GM20000 (cell line): ENCODE results near the gene KRT6C.

Experiments used
- DNase-seq: peaks from one replicate; pipeline ENCODE4 v3.0.0; 2012; ENCODE audit warnings: low spot score
- TF ChIP-seq, protein P1 (sequence below): IDR thresholded peaks from 2 replicates; pipeline ENCODE4 v1.5.1; 2012; ENCODE audit warnings: mild to moderate bottlenecking, control low read depth; ENCODE audit errors: extremely low read depth, missing control alignments

The KRT6C gene

DNA sequence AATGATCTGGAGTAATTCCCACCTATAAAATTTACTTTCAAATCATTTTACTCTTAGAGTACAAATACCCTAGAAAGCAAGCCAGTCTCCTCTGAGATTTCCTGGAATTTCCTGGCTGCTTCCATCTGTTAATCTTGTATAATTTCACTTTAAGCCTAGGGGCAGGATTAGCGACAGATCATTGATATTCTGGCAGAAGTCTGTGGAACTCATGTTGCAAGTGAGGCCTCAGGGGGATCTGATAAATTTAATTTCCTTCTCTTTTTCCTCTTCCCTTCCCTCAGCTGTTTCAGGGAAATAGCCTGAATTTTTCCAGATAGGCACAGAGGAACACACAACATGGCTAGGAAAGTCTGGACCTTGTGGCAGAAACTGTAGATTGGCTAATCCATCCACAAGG is 25.3 kb upstream of the KRT6C start:
- DNase-seq: no peak
- TF ChIP-seq, protein P1, sequence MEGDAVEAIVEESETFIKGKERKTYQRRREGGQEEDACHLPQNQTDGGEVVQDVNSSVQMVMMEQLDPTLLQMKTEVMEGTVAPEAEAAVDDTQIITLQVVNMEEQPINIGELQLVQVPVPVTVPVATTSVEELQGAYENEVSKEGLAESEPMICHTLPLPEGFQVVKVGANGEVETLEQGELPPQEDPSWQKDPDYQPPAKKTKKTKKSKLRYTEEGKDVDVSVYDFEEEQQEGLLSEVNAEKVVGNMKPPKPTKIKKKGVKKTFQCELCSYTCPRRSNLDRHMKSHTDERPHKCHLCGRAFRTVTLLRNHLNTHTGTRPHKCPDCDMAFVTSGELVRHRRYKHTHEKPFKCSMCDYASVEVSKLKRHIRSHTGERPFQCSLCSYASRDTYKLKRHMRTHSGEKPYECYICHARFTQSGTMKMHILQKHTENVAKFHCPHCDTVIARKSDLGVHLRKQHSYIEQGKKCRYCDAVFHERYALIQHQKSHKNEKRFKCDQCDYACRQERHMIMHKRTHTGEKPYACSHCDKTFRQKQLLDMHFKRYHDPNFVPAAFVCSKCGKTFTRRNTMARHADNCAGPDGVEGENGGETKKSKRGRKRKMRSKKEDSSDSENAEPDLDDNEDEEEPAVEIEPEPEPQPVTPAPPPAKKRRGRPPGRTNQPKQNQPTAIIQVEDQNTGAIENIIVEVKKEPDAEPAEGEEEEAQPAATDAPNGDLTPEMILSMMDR: no peak

DNA sequence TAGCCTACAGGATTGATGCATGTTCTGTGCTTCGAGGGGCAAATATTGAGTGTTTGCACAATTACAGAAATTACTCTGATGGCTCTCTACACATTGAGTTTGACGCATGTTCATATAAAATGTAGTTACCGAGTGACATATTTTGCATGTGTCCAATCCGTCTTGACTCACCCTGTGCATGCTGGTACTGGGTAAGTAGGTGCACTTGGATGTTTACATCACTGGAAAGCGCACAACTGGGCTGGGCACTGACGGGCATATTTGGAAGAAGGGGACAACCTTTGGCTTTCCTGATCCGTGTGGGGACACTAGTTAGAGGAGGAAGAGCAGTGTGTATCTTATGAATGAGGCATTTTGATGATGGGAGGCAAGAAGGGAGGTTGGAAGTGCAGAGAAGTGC is 24.4 kb upstream of the KRT6C start:
- TF ChIP-seq, protein P1: no peak
- no peak for DNase-seq

DNA sequence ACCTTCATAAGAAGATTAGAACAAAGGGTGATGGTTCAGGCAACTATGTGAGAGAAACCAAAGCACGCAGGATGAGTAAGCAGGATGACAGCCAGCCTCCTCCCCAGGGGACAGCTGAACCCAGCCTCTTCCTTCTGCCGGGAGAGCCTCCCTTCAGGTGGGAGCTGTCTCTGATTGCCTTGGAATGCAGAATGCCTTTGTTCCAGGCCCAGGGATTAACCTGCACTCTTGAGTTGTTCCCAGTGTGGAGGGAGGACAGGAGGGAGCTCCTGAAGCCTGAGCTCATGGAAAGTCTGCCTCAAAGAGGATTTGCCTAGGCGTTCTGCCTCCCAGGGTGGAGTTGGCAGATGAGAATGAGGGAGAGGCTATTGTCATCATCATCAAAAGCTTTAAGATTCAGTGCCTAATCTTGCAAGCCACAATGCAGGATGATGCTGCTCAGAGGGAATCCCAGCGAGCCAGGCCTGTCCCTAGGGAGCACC is 23.0 kb upstream of the KRT6C start:
- TF ChIP-seq, protein P1: no peak
- DNase-seq: no peak

DNA sequence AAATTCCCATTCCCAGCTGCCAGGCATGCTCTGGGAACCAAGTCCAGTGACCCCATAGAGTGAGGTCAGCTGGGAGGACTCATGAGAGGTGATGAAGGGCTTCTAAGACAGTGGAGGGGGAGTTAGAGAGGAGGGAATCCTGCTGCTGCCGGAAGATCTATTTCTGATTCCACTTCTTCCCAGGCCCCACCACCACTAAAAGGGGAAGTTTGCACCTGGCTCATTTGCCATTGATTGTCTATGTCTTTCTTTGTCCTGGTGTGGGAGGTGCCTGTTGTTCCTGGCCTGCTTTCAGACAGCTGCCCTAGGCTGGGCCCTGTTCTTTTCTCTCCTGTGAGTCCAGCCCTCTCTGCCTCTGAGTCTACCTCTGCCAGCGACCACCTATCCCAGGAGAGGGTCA is 22.4 kb upstream of the KRT6C start:
- TF ChIP-seq, protein P1: no peak
- no peak for DNase-seq

DNA sequence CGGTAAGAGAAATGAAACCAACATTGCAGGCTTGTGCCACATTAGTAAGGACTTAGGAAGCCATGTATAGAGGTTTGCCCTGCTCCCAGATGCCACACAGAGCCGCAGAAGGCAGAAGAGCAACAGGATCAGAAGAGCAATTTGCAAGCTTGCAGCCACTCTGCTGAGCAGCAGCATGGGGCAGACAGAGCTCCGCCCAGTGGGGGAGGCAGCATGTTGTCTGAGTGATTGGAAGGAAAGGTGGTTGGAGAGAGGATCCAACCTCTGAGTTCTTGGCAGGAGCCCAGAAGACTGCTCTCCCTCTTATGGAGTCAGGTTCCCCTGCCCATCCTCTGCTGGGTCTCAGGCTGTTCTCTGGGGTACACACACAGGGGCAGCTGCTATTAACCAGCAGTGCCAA is 21.8 kb upstream of the KRT6C start:
- TF ChIP-seq, protein P1: no peak
- DNase-seq: no peak

DNA sequence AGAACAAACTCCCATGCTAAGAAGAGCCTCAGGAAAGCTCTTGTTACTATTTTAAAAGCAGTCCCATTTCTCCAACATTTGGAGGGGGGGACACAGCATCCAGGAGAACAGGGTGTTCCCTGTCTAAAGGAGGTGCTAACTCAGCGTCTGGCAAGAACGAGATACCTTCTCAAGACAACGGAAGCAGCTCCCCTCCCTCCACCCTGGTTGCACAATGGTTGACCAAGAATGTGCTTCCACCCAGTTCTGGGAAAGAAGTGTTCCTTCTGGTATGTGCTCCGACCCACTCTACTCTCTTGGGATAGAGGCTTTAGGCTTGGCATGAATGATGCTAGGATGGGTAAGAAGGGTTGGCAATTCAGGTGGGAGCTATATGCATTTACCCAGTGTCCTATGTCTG is 20.9 kb upstream of the KRT6C start:
- TF ChIP-seq, protein P1: no peak
- no peak for DNase-seq

DNA sequence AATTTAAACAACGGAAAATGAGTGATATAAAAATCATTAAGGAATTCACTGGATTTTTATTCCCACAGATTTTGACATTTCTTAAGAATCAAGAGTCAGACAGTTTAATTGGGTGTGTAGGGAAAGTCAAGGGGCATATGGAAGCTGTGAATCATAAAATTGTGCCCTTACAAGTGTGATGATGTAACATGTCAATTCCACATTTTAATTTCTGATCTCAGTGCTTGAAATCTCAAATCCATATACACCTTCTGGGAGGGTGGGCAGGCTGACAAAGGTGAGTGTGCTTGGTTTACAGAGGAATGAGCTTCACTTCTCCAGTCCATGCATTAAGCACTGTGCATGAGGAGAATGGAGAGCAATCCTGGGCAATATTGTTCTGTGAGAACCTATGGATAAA is 20.5 kb upstream of the KRT6C start:
- TF ChIP-seq, protein P1: no peak
- DNase-seq: no peak
